H9 (cell line): ENCODE data around the gene PDPN. TPM values are rescaled to one million over a fixed set of nuclear protein-coding genes. Genes with fewer than 3 reads are reported as not detected.

Experiments
- DNase-seq: peaks from one replicate; pipeline ENCODE4 v3.0.0-alpha.2; 2017
- H2AFZ ChIP-seq: one replicate; pipeline ENCODE4 v1.6.1; 2013; ENCODE audit warnings: mild to moderate bottlenecking, low read length, control low read depth, moderate library complexity
- H2AK5ac ChIP-seq: 2 replicates; pipeline ENCODE4 v1.6.1; 2013; ENCODE audit warnings: low read length, control low read depth, mixed read lengths; ENCODE audit not compliant: insufficient read length
- H2BK120ac ChIP-seq: one replicate; pipeline ENCODE4 v1.6.1; 2013; ENCODE audit warnings: low read depth, mild to moderate bottlenecking, low read length, control low read depth, inconsistent platforms; ENCODE audit not compliant: poor library complexity, severe bottlenecking
- H2BK12ac ChIP-seq: 2 replicates; pipeline ENCODE4 v1.6.1; 2013; ENCODE audit warnings: low read length, control low read depth, mixed read lengths, low read depth; ENCODE audit not compliant: insufficient read length
- H2BK15ac ChIP-seq: 2 replicates; pipeline ENCODE4 v1.6.1; 2013; ENCODE audit warnings: low read depth, low read length, control low read depth
- H2BK20ac ChIP-seq: one replicate; pipeline ENCODE4 v1.6.1; 2013; ENCODE audit warnings: low read depth, mild to moderate bottlenecking, low read length, control low read depth, inconsistent platforms; ENCODE audit not compliant: poor library complexity, severe bottlenecking
- H2BK5ac ChIP-seq: 2 replicates; pipeline ENCODE4 v1.6.1; 2013; ENCODE audit warnings: low read length, control low read depth, mixed read lengths; ENCODE audit not compliant: insufficient read length
- H3K14ac ChIP-seq: 2 replicates; pipeline ENCODE4 v1.6.1; 2013; ENCODE audit warnings: low read length, control low read depth; ENCODE audit not compliant: insufficient read depth
- H3K18ac ChIP-seq: 2 replicates; pipeline ENCODE4 v1.6.1; 2013; ENCODE audit warnings: low read depth, mild to moderate bottlenecking, mixed read lengths, low read length, control low read depth; ENCODE audit not compliant: insufficient read length
- H3K23ac ChIP-seq: 2 replicates; pipeline ENCODE4 v1.6.1; 2013; ENCODE audit warnings: low read length, control low read depth, mixed read lengths, low read depth; ENCODE audit not compliant: insufficient read length
- H3K23me2 ChIP-seq: 2 replicates; pipeline ENCODE4 v1.6.1; 2013; ENCODE audit warnings: low read depth, mild to moderate bottlenecking, mixed read lengths, low read length, control low read depth; ENCODE audit not compliant: insufficient read length, poor library complexity, severe bottlenecking
- H3K27ac ChIP-seq: 2 replicates; pipeline ENCODE4 v1.5.1; 2013; ENCODE audit warnings: low read length, control low read depth, mixed read lengths, low read depth; ENCODE audit not compliant: insufficient read length
- H3K27me3 ChIP-seq: 2 replicates; pipeline ENCODE4 v1.6.1; 2013; ENCODE audit warnings: low read length, control low read depth, inconsistent platforms; ENCODE audit not compliant: insufficient read depth
- H3K4ac ChIP-seq: 2 replicates; pipeline ENCODE4 v1.6.1; 2013; ENCODE audit warnings: low read depth, mild to moderate bottlenecking, control low read depth, inconsistent platforms, low read length, moderate library complexity
- H3K4me1 ChIP-seq: 2 replicates; pipeline ENCODE4 v1.6.1; 2013; ENCODE audit warnings: low read length, control low read depth, inconsistent platforms; ENCODE audit not compliant: insufficient read depth
- H3K4me2 ChIP-seq: 2 replicates; pipeline ENCODE4 v1.6.1; 2013; ENCODE audit warnings: low read length, control low read depth, mixed read lengths; ENCODE audit not compliant: insufficient read length, insufficient read depth
- H3K56ac ChIP-seq: 2 replicates; pipeline ENCODE4 v1.6.1; 2013; ENCODE audit warnings: low read depth, mild to moderate bottlenecking, mixed read lengths, low read length, control low read depth; ENCODE audit not compliant: insufficient read length
- H3K79me1 ChIP-seq: 2 replicates; pipeline ENCODE4 v1.6.1; 2013; ENCODE audit warnings: low read depth, mild to moderate bottlenecking, moderate library complexity, low read length, control low read depth, inconsistent platforms; ENCODE audit not compliant: insufficient read depth, poor library complexity, severe bottlenecking
- H3K79me2 ChIP-seq: 2 replicates; pipeline ENCODE4 v1.6.1; 2013; ENCODE audit warnings: low read length, control low read depth, inconsistent platforms; ENCODE audit not compliant: insufficient read depth
- H3K9ac ChIP-seq: 2 replicates; pipeline ENCODE4 v1.6.1; 2013; ENCODE audit warnings: low read length, control low read depth, mixed read lengths; ENCODE audit not compliant: insufficient read length; ENCODE audit errors: extremely low read depth
- H3K9me3 ChIP-seq: one replicate; pipeline ENCODE4 v1.6.1; 2013; ENCODE audit warnings: low read depth, low read length, inconsistent platforms; ENCODE audit not compliant: control insufficient read depth
- H3T11ph ChIP-seq: one replicate; pipeline ENCODE4 v1.6.1; 2013; ENCODE audit warnings: mild to moderate bottlenecking, low read length, control low read depth, inconsistent platforms
- H4K20me1 ChIP-seq: one replicate; pipeline ENCODE4 v1.6.1; 2013; ENCODE audit not compliant: control insufficient read depth, insufficient read length, insufficient read depth
- H4K5ac ChIP-seq: 2 replicates; pipeline ENCODE4 v1.6.1; 2013; ENCODE audit warnings: low read depth, mild to moderate bottlenecking, mixed read lengths, low read length, control low read depth; ENCODE audit not compliant: insufficient read length
- H4K8ac ChIP-seq: replicated peaks from 2 replicates; pipeline ENCODE4 v1.6.1; 2013; ENCODE audit warnings: low read length, control low read depth, mixed read lengths, low read depth; ENCODE audit not compliant: insufficient read length
- H4K91ac ChIP-seq: 2 replicates; pipeline ENCODE4 v1.6.1; 2013; ENCODE audit warnings: low read depth, mild to moderate bottlenecking, moderate library complexity, mixed read lengths, low read length, control low read depth; ENCODE audit not compliant: insufficient read length
- H3K27ac Mint-ChIP-seq, 3 experiments: 2 replicates in 2 of 3; 3 replicates in 1 of 3; pipeline ENCODE4 v1.8.0; 2020 to 2021; ENCODE audit warnings: mixed read lengths in 3 of 3, mild to moderate bottlenecking in 1 of 3, moderate library complexity in 1 of 3
- H3K27me3 Mint-ChIP-seq: 2 replicates; pipeline ENCODE4 v1.8.0; 2021; ENCODE audit warnings: low read depth, mild to moderate bottlenecking, moderate library complexity, mixed read lengths
- H3K36me3 Mint-ChIP-seq, 3 experiments: 2 replicates in 2 of 3; 3 replicates in 1 of 3; pipeline ENCODE4 v1.8.0; 2020 to 2021; ENCODE audit warnings: low read depth in 3 of 3, mixed read lengths in 3 of 3; ENCODE audit not compliant: insufficient read depth in 1 of 3
- H3K4me1 Mint-ChIP-seq, 2 experiments: 2 replicates each; pipeline ENCODE4 v1.8.0; 2020; ENCODE audit warnings: mixed read lengths in 2 of 2
- H3K4me3 Mint-ChIP-seq, 2 experiments: 2 replicates in 1 of 2; 3 replicates in 1 of 2; pipeline ENCODE4 v1.8.0; 2020 to 2021; ENCODE audit warnings: mild to moderate bottlenecking in 2 of 2, mixed read lengths in 2 of 2, moderate library complexity in 1 of 2
- H3K9me3 Mint-ChIP-seq, 2 experiments: 2 replicates in 1 of 2; 3 replicates in 1 of 2; pipeline ENCODE4 v1.8.0; 2020; ENCODE audit warnings: mild to moderate bottlenecking in 2 of 2, mixed read lengths in 2 of 2, moderate library complexity in 1 of 2
- CTCF ChIP-seq: fragments of 200-600 bp; sonication (generic); conservative IDR thresholded peaks from 3 replicates; pipeline ENCODE4 v1.8.0; 2021; ENCODE audit warnings: antibody characterized with exemption, mild to moderate bottlenecking
- WGBS: extraction: QIAGEN DNeasy Blood & Tissue Kit; methylation state at CpG from one replicate; pipeline ENCODE4 v1.1.7; 2013; ENCODE audit warnings: missing lambda C conversion rate, low lambda C conversion rate, mixed read lengths; ENCODE audit not compliant: insufficient read length; ENCODE audit errors: extremely low coverage; 5-methylcytosine and 5-hydroxymethylcytosine counted together
- total RNA-seq: library from RNA; stranded (reverse); gene quantifications from 2 replicates; pipeline ENCODE4 v1.2.1, GENCODE V29; 2021

PDPN gene
- total RNA-seq, 1 experiment from 2014 or later: 205 TPM

- H3K79me1 ChIP-seq: peaks cover 5% of the 10 kb centered on the region
- H3K27ac Mint-ChIP-seq: peak overlapping the region in 1 of 3 experiments; percentile 69; a peak in 1 of 7 replicates
- no peak for TF ChIP-seq CTCF
- no peak overlapping the region for H2AFZ ChIP-seq
- H3K14ac ChIP-seq: no peak overlapping the region
- DNase-seq: no peak
- H3K4me1 Mint-ChIP-seq: peaks cover 57 to 58% of the 10 kb centered on the region in 2 experiments
- no peak overlapping the region for H3K27ac ChIP-seq
- H3K79me2 ChIP-seq: peaks cover 17% of the 10 kb centered on the region; the same call in 1 of the 2 replicates
- no peak overlapping the region for H4K8ac ChIP-seq
- no peak overlapping the region for H4K5ac ChIP-seq
- H3K56ac ChIP-seq: no peak overlapping the region
- H3K36me3 Mint-ChIP-seq: peaks cover 21 to 47% (median 47%) of the 10 kb centered on the region in 3 experiments; a peak in 6 of 7 replicates
- H3K27me3 ChIP-seq: no peaks in the 10 kb centered on the region
- no peak overlapping the region for H4K91ac ChIP-seq
- no peak overlapping the region for H3K4me3 Mint-ChIP-seq
- H3K9ac ChIP-seq: no peak overlapping the region
- H3K4me2 ChIP-seq: no peak overlapping the region
- H3K27me3 Mint-ChIP-seq: no peaks in the 10 kb centered on the region
- no peak overlapping the region for H2BK12ac ChIP-seq
- peaks cover 15% of the 10 kb centered on the region for H3K4me1 ChIP-seq
- H3K9me3 ChIP-seq: no peaks in the 10 kb centered on the region
- no peak overlapping the region for H3K23ac ChIP-seq
- no peak overlapping the region for H3K4ac ChIP-seq
- no peak overlapping the region for H2AK5ac ChIP-seq
- no peaks in the 10 kb centered on the region for H3K9me3 Mint-ChIP-seq
- no peak overlapping the region for H2BK15ac ChIP-seq
- peaks cover 4% of the 10 kb centered on the region for H3K23me2 ChIP-seq
- H2BK120ac ChIP-seq: no peak overlapping the region
- no peak overlapping the region for H3T11ph ChIP-seq
- no peaks in the 10 kb centered on the region for H4K20me1 ChIP-seq
- no peak overlapping the region for H2BK20ac ChIP-seq
- H3K18ac ChIP-seq: no peak overlapping the region
- no CpG with 5 or more reads among the region's 11 CpGs for WGBS
- no peak overlapping the region for H2BK5ac ChIP-seq
These were observed 5.5 kb downstream of the PDPN start for GRCh38 chr1:13588946-13589796.
